ENCODE data around the gene TMEM196.
A peak's percentile ranks its signal among the peaks of the same experiment; 100 is the strongest.

Gene TMEM196

GRCh38 chr7:19708397-19709248 is 64.8 kb downstream of the TMEM196 start, which contains the start of gene POLR1F:
POLR1F (minus strand) TSS chr7:19709037; CDS start chr7:19709016, 21 bp downstream.
- Histone ChIP-seq H3K4me2 (ENCODE audit: low read depth, low read length) (peak within 1 kb of the TSS; percentile 84), H3K9ac (ENCODE audit: low read length) (peak within 1 kb of the TSS; percentile 82)

GRCh38 chr7:19707240-19707639 is 66.2 kb downstream of the TMEM196 start:
- no peaks in the 10 kb centered on the region; the same call in 1 of the 2 replicates for H4K20me1 ChIP-seq (ENCODE audit: insufficient read depth, low read length)
- H2AFZ ChIP-seq (ENCODE audit: low read length), result no peak overlapping the region
- H3F3A ChIP-seq (ENCODE audit: insufficient read depth, low read length), result no peaks in the 10 kb centered on the region
- H3K9ac ChIP-seq (ENCODE audit: low read length), result no peak overlapping the region; the same call in 1 of the 2 replicates
- no peak for TF ChIP-seq EZH2phosphoT487 (IDR thresholded peaks at IDR 0.05; ENCODE audit: low read length)
- TF ChIP-seq EZH2 (optimal IDR thresholded peaks at IDR 0.05; ENCODE audit: low read depth, low read length), result no peak
- TF ChIP-seq, protein P1, sequence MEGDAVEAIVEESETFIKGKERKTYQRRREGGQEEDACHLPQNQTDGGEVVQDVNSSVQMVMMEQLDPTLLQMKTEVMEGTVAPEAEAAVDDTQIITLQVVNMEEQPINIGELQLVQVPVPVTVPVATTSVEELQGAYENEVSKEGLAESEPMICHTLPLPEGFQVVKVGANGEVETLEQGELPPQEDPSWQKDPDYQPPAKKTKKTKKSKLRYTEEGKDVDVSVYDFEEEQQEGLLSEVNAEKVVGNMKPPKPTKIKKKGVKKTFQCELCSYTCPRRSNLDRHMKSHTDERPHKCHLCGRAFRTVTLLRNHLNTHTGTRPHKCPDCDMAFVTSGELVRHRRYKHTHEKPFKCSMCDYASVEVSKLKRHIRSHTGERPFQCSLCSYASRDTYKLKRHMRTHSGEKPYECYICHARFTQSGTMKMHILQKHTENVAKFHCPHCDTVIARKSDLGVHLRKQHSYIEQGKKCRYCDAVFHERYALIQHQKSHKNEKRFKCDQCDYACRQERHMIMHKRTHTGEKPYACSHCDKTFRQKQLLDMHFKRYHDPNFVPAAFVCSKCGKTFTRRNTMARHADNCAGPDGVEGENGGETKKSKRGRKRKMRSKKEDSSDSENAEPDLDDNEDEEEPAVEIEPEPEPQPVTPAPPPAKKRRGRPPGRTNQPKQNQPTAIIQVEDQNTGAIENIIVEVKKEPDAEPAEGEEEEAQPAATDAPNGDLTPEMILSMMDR (IDR thresholded peaks at IDR 0.05; ENCODE audit: low read length), result no peak
- H3K9me2 ChIP-seq (replicated peaks; ENCODE audit: insufficient read depth, low read length), result no peaks in the 10 kb centered on the region
- no peaks in the 10 kb centered on the region for H3K27me3 ChIP-seq (replicated peaks; ENCODE audit: insufficient read depth, low read length)
- peaks cover 15% of the 10 kb centered on the region for H3K4me1 ChIP-seq (ENCODE audit: low read length)
- no peaks in the 10 kb centered on the region for H3K36me3 ChIP-seq (replicated peaks; ENCODE audit: insufficient read depth, low read length)
- no peak for DNase-seq
- H3K4me3 ChIP-seq (ENCODE audit: low read length), result peak overlapping the region; percentile 90; the same call in 1 of the 2 replicates
- H3K4me2 ChIP-seq (ENCODE audit: low read depth, low read length), result peak overlapping the region; percentile 84
- H3K9me3 ChIP-seq (replicated peaks; ENCODE audit: insufficient read depth, low read length), result no peaks in the 10 kb centered on the region
- H3K79me2 ChIP-seq (ENCODE audit: low read length), result peaks cover 64% of the 10 kb centered on the region
- no peak overlapping the region for H3K27ac ChIP-seq (ENCODE audit: low read length)

More at GRCh38 chr7:19708397-19709248, 64.8 kb downstream of the TMEM196 start, which contains the start of gene POLR1F:
- Histone ChIP-seq H3K36me3 (replicated peaks; ENCODE audit: insufficient read depth, low read length) (no peaks in the 10 kb centered on the region), H3K9me3 (replicated peaks; ENCODE audit: insufficient read depth, low read length) (no peaks in the 10 kb centered on the region), H3K9me2 (replicated peaks; ENCODE audit: insufficient read depth, low read length) (no peaks in the 10 kb centered on the region), H3K4me3 (ENCODE audit: low read length) (peak within 1 kb of the TSS; percentile 90), H3K27ac (ENCODE audit: low read length) (peak within 1 kb of the TSS; percentile 46; the same call in 1 of the 2 replicates), H2AFZ (ENCODE audit: low read length) (peak within 1 kb of the TSS; percentile 77), H3K79me2 (ENCODE audit: low read length) (peaks cover 52% of the 10 kb centered on the region), H3K27me3 (replicated peaks; ENCODE audit: insufficient read depth, low read length) (no peaks in the 10 kb centered on the region), H4K20me1 (ENCODE audit: insufficient read depth, low read length) (no peaks in the 10 kb centered on the region; the same call in 1 of the 2 replicates), H3K4me1 (ENCODE audit: low read length) (peaks cover 15% of the 10 kb centered on the region), H3F3A (ENCODE audit: insufficient read depth, low read length) (no peaks in the 10 kb centered on the region)
- DNase-seq, result peak; percentile 95
- TF ChIP-seq EZH2phosphoT487 (IDR thresholded peaks at IDR 0.05; ENCODE audit: low read length), result no peak
- TF ChIP-seq, protein P1 (IDR thresholded peaks at IDR 0.05; ENCODE audit: low read length), result peak; percentile 91
- no peak for TF ChIP-seq EZH2 (optimal IDR thresholded peaks at IDR 0.05; ENCODE audit: low read depth, low read length)

DNA sequence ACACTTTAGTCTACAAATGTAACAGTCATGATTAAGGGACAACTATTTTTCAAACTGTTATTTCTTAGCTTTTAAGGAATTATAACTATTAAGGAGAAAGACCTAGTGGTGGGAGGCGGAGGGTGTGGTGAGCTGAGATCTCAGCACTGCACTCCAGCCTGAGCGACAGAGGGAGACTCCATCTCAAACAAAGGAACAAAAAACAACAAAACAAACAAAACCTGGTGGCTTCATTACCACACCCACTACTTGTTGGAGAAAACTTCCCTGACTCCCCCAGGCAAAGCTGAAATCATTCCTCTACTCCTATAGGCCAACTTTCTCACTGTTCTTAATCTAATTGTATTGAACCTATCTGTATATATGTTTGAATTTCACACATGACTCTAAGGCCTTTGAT is 67.8 kb downstream of the TMEM196 start:
- Histone ChIP-seq H3K79me2 (ENCODE audit: low read length) (peaks cover 70% of the 10 kb centered on the region), H3K4me3 (ENCODE audit: low read length) (no peak overlapping the region), H3K27ac (ENCODE audit: low read length) (no peak overlapping the region), H3K27me3 (replicated peaks; ENCODE audit: insufficient read depth, low read length) (no peaks in the 10 kb centered on the region), H3F3A (ENCODE audit: insufficient read depth, low read length) (no peaks in the 10 kb centered on the region), H3K4me1 (ENCODE audit: low read length) (peaks cover 15% of the 10 kb centered on the region), H3K9me3 (replicated peaks; ENCODE audit: insufficient read depth, low read length) (no peaks in the 10 kb centered on the region), H3K9me2 (replicated peaks; ENCODE audit: insufficient read depth, low read length) (no peaks in the 10 kb centered on the region), H2AFZ (ENCODE audit: low read length) (no peak overlapping the region), H3K36me3 (replicated peaks; ENCODE audit: insufficient read depth, low read length) (no peaks in the 10 kb centered on the region), H3K9ac (ENCODE audit: low read length) (no peak overlapping the region), H3K4me2 (ENCODE audit: low read depth, low read length) (no peak overlapping the region), H4K20me1 (ENCODE audit: insufficient read depth, low read length) (no peaks in the 10 kb centered on the region; the same call in 1 of the 2 replicates)
- no peak for DNase-seq
- TF ChIP-seq EZH2phosphoT487 (IDR thresholded peaks at IDR 0.05; ENCODE audit: low read length), result no peak
- no peak for TF ChIP-seq EZH2 (optimal IDR thresholded peaks at IDR 0.05; ENCODE audit: low read depth, low read length)
- TF ChIP-seq, protein P1 (IDR thresholded peaks at IDR 0.05; ENCODE audit: low read length), result no peak

All from MM.1S (cell line).